Myocyte (in vitro differentiated cells): Measurements from ENCODE around the gene BORCS8. TPM values are rescaled to one million over a fixed set of nuclear protein-coding genes. Genes with fewer than 3 reads are reported as not detected.

Experiments used
- DNase-seq: peaks from one replicate; pipeline ENCODE4 v3.0.0-alpha.2; 2012; ENCODE audit warnings: low read depth
- total RNA-seq: library from RNA; depleted of rRNA; stranded (reverse); fragments of >200 nt; gene quantifications from 2 replicates; pipeline ENCODE4 v1.2.3, GENCODE V29; 2014

BORCS8 gene
- total RNA-seq, 1 donor from 2014 or later: 15.4 TPM

GRCh38 chr19:19214159-19214490, 22.2 kb upstream of the BORCS8 start:
- no peak for DNase-seq

GRCh38 chr19:19213426-19214158, 21.6 kb upstream of the BORCS8 start:
- no peak for DNase-seq

GRCh38 chr19:19212916-19213315, 21.0 kb upstream of the BORCS8 start:
- no peak for DNase-seq

GRCh38 chr19:19211499-19212420, 19.8 kb upstream of the BORCS8 start, which contains the start of gene NCAN:
Gene NCAN (plus strand): TSS chr19:19211958. CDS start chr19:19216954, 4,996 bp downstream.
- no peak for DNase-seq

- peak; percentile 40 for DNase-seq
Measured at GRCh38 chr19:19209372-19209771, 17.4 kb upstream of the BORCS8 start.

GRCh38 chr19:19207637-19208572, 16.0 kb upstream of the BORCS8 start:
- DNase-seq: no peak

GRCh38 chr19:19206938-19207337, 15.0 kb upstream of the BORCS8 start:
- DNase-seq: no peak

- no peak for DNase-seq
Measured at GRCh38 chr19:19205416-19206410, 13.8 kb upstream of the BORCS8 start.

GRCh38 chr19:19204181-19204580, 12.2 kb upstream of the BORCS8 start:
- DNase-seq: no peak

GRCh38 chr19:19203012-19203856, 11.3 kb upstream of the BORCS8 start, which contains the start of gene NR2C2AP:
Gene NR2C2AP (minus strand): TSS chr19:19203414. CDS start chr19:19203060, 354 bp downstream.
- peak; percentile 90 for DNase-seq

GRCh38 chr19:19202707-19203011, 10.7 kb upstream of the BORCS8 start:
- no peak for DNase-seq

- DNase-seq: no peak
Measured at GRCh38 chr19:19201697-19202630, 10.0 kb upstream of the BORCS8 start.

- no peak for DNase-seq
Measured at GRCh38 chr19:19193926-19194325, 2.0 kb upstream of the BORCS8 start.

GRCh38 chr19:19192910-19193423, 1.0 kb upstream of the BORCS8 start:
- DNase-seq: no peak

GRCh38 chr19:19191768-19192077, 229 bp downstream of the BORCS8 start:
- no peak for DNase-seq

GRCh38 chr19:19186742-19187141, 5.2 kb downstream of the BORCS8 start:
- no peak for DNase-seq

- no peak for DNase-seq
Measured at GRCh38 chr19:19185853-19186740, 5.9 kb downstream of the BORCS8 start.
